Neural crest cell (in vitro differentiated cells): ENCODE results near the gene TMEM179B. TPM values are rescaled to one million over a fixed set of nuclear protein-coding genes. Genes with fewer than 3 reads are reported as not detected.
"Not testable (repeated sequence)": the region's sequence is repeated elsewhere in the genome, so short reads cannot be mapped to it uniquely, and the experiment has no call there.

Source experiments
- DNase-seq: peaks from one replicate; pipeline ENCODE4 v3.0.0; 2021; ENCODE audit warnings: low read depth, mixed read lengths, low spot score
- H3K27ac Mint-ChIP-seq: one replicate; pipeline ENCODE4 v1.8.0; 2021; ENCODE audit warnings: mild to moderate bottlenecking, mixed read lengths; ENCODE audit not compliant: unreplicated experiment
- H3K27me3 Mint-ChIP-seq: 2 replicates; pipeline ENCODE4 v1.8.0; 2021; ENCODE audit warnings: low read depth, mild to moderate bottlenecking, mixed read lengths
- H3K36me3 Mint-ChIP-seq: 2 replicates; pipeline ENCODE4 v1.8.0; 2021; ENCODE audit warnings: low read depth, mild to moderate bottlenecking, mixed read lengths
- H3K4me1 Mint-ChIP-seq: 2 replicates; pipeline ENCODE4 v1.8.0; 2021; ENCODE audit warnings: mixed read lengths
- H3K4me3 Mint-ChIP-seq: one replicate; pipeline ENCODE4 v1.8.0; 2021; ENCODE audit warnings: mild to moderate bottlenecking, mixed read lengths
- H3K9me3 Mint-ChIP-seq: 2 replicates; pipeline ENCODE4 v1.8.0; 2021; ENCODE audit warnings: mixed read lengths
- CTCF ChIP-seq: fragments of 200-600 bp; sonication (generic); conservative IDR thresholded peaks from 2 replicates; pipeline ENCODE4 v1.5.0; 2021; ENCODE audit warnings: antibody characterized with exemption, mild to moderate bottlenecking
- long read RNA-seq: library from polyadenylated mRNA; unstranded; transcript quantifications from one replicate; pipeline ENCODE4 v2.0.0, GENCODE V29; 2020
- total RNA-seq: library from RNA; stranded (reverse); gene quantifications from 2 replicates; pipeline ENCODE4 v1.2.1, GENCODE V29; 2021

Gene TMEM179B
- 20.0 and 21.4 TPM in 2 replicates for total RNA-seq
- long read RNA-seq, partial matches to known transcripts: 3 of 8 reads
- long read RNA-seq, other reads (novel, unspliced or antisense): 2 of 8 reads

GRCh38 chr11:62787005-62787759 is at the start of gene TMEM179B:
TSS of gene TMEM179B (plus strand) at chr11:62787402. CDS start at chr11:62787432, 30 bp downstream.
- peak; percentile 94 for DNase-seq
- peaks cover 18% of the 10 kb centered on the region for H3K36me3 Mint-ChIP-seq
- H3K9me3 Mint-ChIP-seq: no peaks in the 10 kb centered on the region
- peak; percentile 23 for TF ChIP-seq CTCF
- H3K27ac Mint-ChIP-seq: peak within 1 kb of the TSS; percentile 96
- peaks cover 47% of the 10 kb centered on the region for H3K4me1 Mint-ChIP-seq
- peak within 1 kb of the TSS; percentile 97 for H3K4me3 Mint-ChIP-seq
- H3K27me3 Mint-ChIP-seq: no peaks in the 10 kb centered on the region

- Mint-ChIP-seq H3K27me3 (no peaks in the 10 kb centered on the region), H3K9me3 (no peaks in the 10 kb centered on the region), H3K36me3 (peaks cover 2% of the 10 kb centered on the region), H3K27ac (no peak overlapping the region), H3K4me1 (peaks cover 17% of the 10 kb centered on the region), H3K4me3 (peak overlapping the region; percentile 14)
- no peak for TF ChIP-seq CTCF
- no peak for DNase-seq
Observed at GRCh38 chr11:62747475-62748160, 39.6 kb upstream of the TMEM179B start.

GRCh38 chr11:62749931-62750330 is 37.3 kb upstream of the TMEM179B start:
- not testable (repeated sequence) for H3K36me3 Mint-ChIP-seq, DNase-seq

GRCh38 chr11:62752177-62752785 is 34.9 kb upstream of the TMEM179B start:
- Mint-ChIP-seq H3K36me3 (peaks cover 2% of the 10 kb centered on the region), H3K4me1 (peaks cover 37% of the 10 kb centered on the region), H3K4me3 (peak overlapping the region; percentile 44), H3K27ac (no peak overlapping the region), H3K9me3 (no peaks in the 10 kb centered on the region), H3K27me3 (no peaks in the 10 kb centered on the region)
- no peak for TF ChIP-seq CTCF
- no peak for DNase-seq

More at GRCh38 chr11:62749931-62750330, 37.3 kb upstream of the TMEM179B start:
- Mint-ChIP-seq H3K4me1 (peaks cover 28% of the 10 kb centered on the region), H3K27ac (peak overlapping the region; percentile 43)
- H3K9me3 Mint-ChIP-seq, H3K27me3 Mint-ChIP-seq, H3K4me3 Mint-ChIP-seq: not testable (repeated sequence)

- H3K27ac Mint-ChIP-seq: no peak overlapping the region
- H3K4me1 Mint-ChIP-seq: peaks cover 36% of the 10 kb centered on the region
- DNase-seq: no peak
- no peak for TF ChIP-seq CTCF
- peaks cover 2% of the 10 kb centered on the region for H3K36me3 Mint-ChIP-seq
- H3K9me3 Mint-ChIP-seq: no peaks in the 10 kb centered on the region
- H3K4me3 Mint-ChIP-seq: peak overlapping the region; percentile 100
- H3K27me3 Mint-ChIP-seq: no peaks in the 10 kb centered on the region
Observed at GRCh38 chr11:62752994-62753735, 34.0 kb upstream of the TMEM179B start.
